Gastrocnemius medialis (tissue), 4 donors: ENCODE results near the gene PNMA8A.

ENCODE experiments used
- CTCF ChIP-seq, 5 experiments: fragments of 450-650 bp in 3 of 5; fragments of 200-600 bp in 2 of 5; sonication (generic) in 2 of 5; IDR thresholded peaks in 4 of 5; conservative IDR thresholded peaks in 1 of 5; 1 replicate in 4 of 5; 2 replicates in 1 of 5; pipeline ENCODE4 v1.5.1; 2016 to 2019; ENCODE audit warnings: antibody characterized with exemption in 5 of 5, mild to moderate bottlenecking in 3 of 5, moderate library complexity in 3 of 5
- POLR2A ChIP-seq, 2 donors: fragments of 450-650 bp; IDR thresholded peaks; one replicate each; pipeline ENCODE4 v1.6.1; 2017; ENCODE audit warnings: antibody characterized with exemption in 2 of 2, mild to moderate bottlenecking in 2 of 2, moderate library complexity in 2 of 2

GRCh38 chr19:46489445-46490272 is 18.3 kb upstream of the PNMA8A start:
- TF ChIP-seq CTCF (IDR thresholded peaks at IDR 0.05 in 4 of 5, conservative IDR thresholded peaks at IDR 0.05 in 1 of 5) (peak in 2 of 5 experiments; percentile 27 to 28), POLR2A (IDR thresholded peaks at IDR 0.05) (no peak)
